ENCODE results near the gene CTPS1. TPM values are rescaled to one million over a fixed set of nuclear protein-coding genes. Genes with fewer than 3 reads are reported as not detected.

The CTPS1 gene
- polyA plus RNA-seq, 2 of the 4 experiments (the other 2 are of a cell fraction) = 159 to 181 TPM

DNA sequence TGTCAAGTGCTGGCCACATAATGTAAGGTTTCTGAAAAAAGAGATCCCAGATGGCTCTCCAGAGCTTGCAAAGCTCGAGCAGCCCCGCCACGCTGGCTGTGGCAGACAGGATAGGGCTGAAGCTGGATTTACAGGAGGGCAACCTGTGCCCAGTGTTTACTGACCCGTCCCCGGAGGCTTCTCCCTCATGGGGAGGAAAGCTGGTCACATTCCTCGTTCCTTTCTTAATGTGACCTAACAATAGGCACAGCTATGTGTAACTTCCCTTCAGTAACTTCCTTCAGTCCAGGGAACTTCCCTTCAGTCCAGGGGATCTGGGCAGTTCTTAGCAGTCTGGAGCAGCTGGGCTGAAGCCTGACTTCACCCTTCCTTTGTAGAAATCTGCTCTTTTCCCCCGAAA is 34.3 kb downstream of the CTPS1 start:
- Histone ChIP-seq H3K4me3 (no peak overlapping the region), H3K4me1 (peaks cover 50% of the 10 kb centered on the region; the same call in 2 of the 3 replicates), H3K4me2 (no peak overlapping the region), H3K27ac (peak overlapping the region in 1 of 2 experiments; percentile 53; a peak in 2 of 6 replicates), H3K9me3 (no peaks in the 10 kb centered on the region)
- CTCF ChIA-PET = interaction anchor here (0.6 kb wide), 1 partner anchor 10 kb away, joined by 3 read pairs; no protein-coding TSS in a partner anchor
- TF ChIP-seq HDAC2 (IDR thresholded peaks at IDR 0.05) = no peak
- TF ChIP-seq NR3C1 (IDR thresholded peaks at IDR 0.05) = no peak
- TF ChIP-seq RARB (CRISPR knock-in tag; IDR thresholded peaks at IDR 0.05) = no peak
- TF ChIP-seq KDM5A (IDR thresholded peaks at IDR 0.05) = no peak
- TF ChIP-seq SREBF2 (IDR thresholded peaks at IDR 0.05) = no peak
- no peak for TF ChIP-seq RNF2 (IDR thresholded peaks at IDR 0.05; ENCODE audit: borderline replicate concordance, low read depth)
- TF ChIP-seq FOXS1 (CRISPR knock-in tag; IDR thresholded peaks at IDR 0.05) = no peak
- no peak for TF ChIP-seq EHF (CRISPR knock-in tag; IDR thresholded peaks at IDR 0.05)
- no peak for TF ChIP-seq SMC3 (IDR thresholded peaks at IDR 0.05)
- no peak for DNase-seq (ENCODE audit: low read depth in 1 of 2, low spot score in 1 of 2)
- POLR2A ChIA-PET = no interaction called here
- WGBS (ENCODE audit: missing lambda C conversion rate) = 89% methylated on average over 7 of the region's 7 CpGs
- no peak for FAIRE-seq
- no peak for ATAC-seq

- POLR2A ChIA-PET = no interaction called here
- ATAC-seq (no peak), DNase-seq (ENCODE audit: low read depth in 1 of 2, low spot score in 1 of 2) (no peak), FAIRE-seq (no peak)
- Histone ChIP-seq H3K9me3 (no peaks in the 10 kb centered on the region), H3K4me1 (peaks cover 55% of the 10 kb centered on the region; the same call in 2 of the 3 replicates), H3K4me2 (no peak overlapping the region), H3K4me3 (no peak overlapping the region), H3K27ac (0 out of 6 replicates have a peak overlapping the region, but pooled peaks of 1 of the 2 experiments have one; percentile 6)
- CTCF ChIA-PET = interaction anchor here (0.6 to 2.2 kb wide), 3 partner anchors 11 to 165 kb away, joined by 3 to 5 read pairs (median 3); no protein-coding TSS in a partner anchor
- WGBS (ENCODE audit: missing lambda C conversion rate) = 80% methylated on average over 8 of the region's 8 CpGs
- TF ChIP-seq, protein P1, sequence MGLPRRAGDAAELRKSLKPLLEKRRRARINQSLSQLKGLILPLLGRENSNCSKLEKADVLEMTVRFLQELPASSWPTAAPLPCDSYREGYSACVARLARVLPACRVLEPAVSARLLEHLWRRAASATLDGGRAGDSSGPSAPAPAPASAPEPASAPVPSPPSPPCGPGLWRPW (IDR thresholded peaks at IDR 0.05) = no peak
- TF ChIP-seq, protein P2, sequence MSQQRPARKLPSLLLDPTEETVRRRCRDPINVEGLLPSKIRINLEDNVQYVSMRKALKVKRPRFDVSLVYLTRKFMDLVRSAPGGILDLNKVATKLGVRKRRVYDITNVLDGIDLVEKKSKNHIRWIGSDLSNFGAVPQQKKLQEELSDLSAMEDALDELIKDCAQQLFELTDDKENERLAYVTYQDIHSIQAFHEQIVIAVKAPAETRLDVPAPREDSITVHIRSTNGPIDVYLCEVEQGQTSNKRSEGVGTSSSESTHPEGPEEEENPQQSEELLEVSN (IDR thresholded peaks at IDR 0.05; ENCODE audit: borderline replicate concordance, low read depth) = no peak
- 0 out of 2 replicates have a peak, but pooled peaks have one; percentile 6 for TF ChIP-seq TFCP2L1 (CRISPR knock-in tag; IDR thresholded peaks at IDR 0.05)
- TF ChIP-seq POLR2AphosphoS2 (conservative IDR thresholded peaks at IDR 0.05; ENCODE audit: low read length) = peak; percentile 96
- no peak for TF ChIP-seq HOXB5 (CRISPR knock-in tag; IDR thresholded peaks at IDR 0.05)
- no peak for TF ChIP-seq ZC3H11A (IDR thresholded peaks at IDR 0.05)
- TF ChIP-seq KDM5A (IDR thresholded peaks at IDR 0.05) = no peak
- no peak for TF ChIP-seq ZNF302 (CRISPR knock-in tag; IDR thresholded peaks at IDR 0.05)
These were observed 35.4 kb downstream of the CTPS1 start for GRCh38 chr1:41014871-41015270.

GRCh38 chr1:41015281-41015896 is 35.9 kb downstream of the CTPS1 start:
- Histone ChIP-seq H3K4me3 (no peak overlapping the region), H3K4me1 (peaks cover 57% of the 10 kb centered on the region; the same call in 2 of the 3 replicates), H3K9me3 (no peaks in the 10 kb centered on the region), H3K4me2 (no peak overlapping the region), H3K27ac (0 out of 6 replicates have a peak overlapping the region, but pooled peaks of 1 of the 2 experiments have one; percentile 6)
- no peak for DNase-seq (ENCODE audit: low read depth in 1 of 2, low spot score in 1 of 2)
- WGBS (ENCODE audit: missing lambda C conversion rate) = 86% methylated on average over 4 of the region's 5 CpGs
- CTCF ChIA-PET = interaction anchor here (0.6 to 2.2 kb wide), 3 partner anchors 12 to 166 kb away, joined by 3 to 5 read pairs (median 3); no protein-coding TSS in a partner anchor
- TF ChIP-seq RARB (CRISPR knock-in tag; IDR thresholded peaks at IDR 0.05) (no peak), EHMT2 (IDR thresholded peaks at IDR 0.05; ENCODE audit: low read depth) (no peak), HOXB5 (CRISPR knock-in tag; IDR thresholded peaks at IDR 0.05) (no peak), ZFP36 (IDR thresholded peaks at IDR 0.05; ENCODE audit: borderline replicate concordance, partially characterized antibody) (no peak), SREBF2 (IDR thresholded peaks at IDR 0.05) (no peak), POLR2AphosphoS2 (conservative IDR thresholded peaks at IDR 0.05; ENCODE audit: low read length) (no peak; the same call in 1 of the 2 replicates)
- TF ChIP-seq, protein P1 (IDR thresholded peaks at IDR 0.05) = no peak
- peak in 1 of 2 experiments; percentile 2; a peak in 2 of 6 replicates for ATAC-seq
- POLR2A ChIA-PET = interaction anchor here (0.7 kb wide), 1 partner anchor 13 kb away, joined by 3 read pairs; no protein-coding TSS in a partner anchor
- FAIRE-seq = no peak

Measured in A549 (cell line).